Chondrocyte (in vitro differentiated cells): ENCODE results near the gene EIF2AK2. TPM values are rescaled to one million over a fixed set of nuclear protein-coding genes. Genes with fewer than 3 reads are reported as not detected.

Experiments used
- DNase-seq: peaks from one replicate; pipeline ENCODE4 v3.0.0; 2021; ENCODE audit warnings: mixed read lengths, low spot score
- H3K27ac Mint-ChIP-seq: one replicate; pipeline ENCODE4 v1.8.0; 2021; ENCODE audit warnings: mild to moderate bottlenecking, moderate library complexity, mixed read lengths; ENCODE audit not compliant: unreplicated experiment
- H3K27me3 Mint-ChIP-seq: 2 replicates; pipeline ENCODE4 v1.8.0; 2021; ENCODE audit warnings: low read depth, mixed read lengths
- H3K36me3 Mint-ChIP-seq: 2 replicates; pipeline ENCODE4 v1.8.0; 2021; ENCODE audit warnings: low read depth, mixed read lengths
- H3K4me1 Mint-ChIP-seq: 2 replicates; pipeline ENCODE4 v1.8.0; 2021; ENCODE audit warnings: low read depth, mild to moderate bottlenecking, mixed read lengths
- H3K4me3 Mint-ChIP-seq: one replicate; pipeline ENCODE4 v1.8.0; 2021; ENCODE audit warnings: mild to moderate bottlenecking, moderate library complexity, mixed read lengths; ENCODE audit not compliant: unreplicated experiment
- H3K9me3 Mint-ChIP-seq: 2 replicates; pipeline ENCODE4 v1.8.0; 2021; ENCODE audit warnings: low read depth, mixed read lengths
- total RNA-seq: library from RNA; stranded (reverse); gene quantifications from 3 replicates; pipeline ENCODE4 v1.2.1, GENCODE V29; 2021
- TF ChIP-seq, protein P1 (sequence below): fragments of 200-600 bp; sonication (generic); IDR thresholded peaks from 2 replicates; pipeline ENCODE4 v1.5.0; 2021; ENCODE audit warnings: antibody characterized with exemption, mild to moderate bottlenecking, moderate library complexity

The EIF2AK2 gene
- total RNA-seq, 1 donor from 2014 or later = 46.4 TPM

DNA sequence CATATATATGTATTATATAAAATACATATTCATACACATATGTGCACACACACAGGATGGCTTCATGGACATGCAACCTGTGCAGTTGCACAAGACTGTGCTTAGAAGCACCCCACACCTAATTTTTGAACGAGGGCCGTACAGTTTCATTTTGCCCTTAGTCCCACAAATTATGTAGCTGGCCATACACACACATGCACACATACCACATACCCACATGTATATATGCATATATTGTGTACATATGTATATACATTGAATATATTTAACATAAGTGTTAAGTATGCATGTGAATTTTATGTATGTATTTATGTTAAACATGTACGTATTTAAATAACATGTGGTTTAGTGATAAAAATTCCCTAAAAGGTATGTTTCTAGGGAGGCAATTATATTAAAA is 54.2 kb downstream of the EIF2AK2 start:
- no peak for DNase-seq
- peaks cover 14% of the 10 kb centered on the region for H3K4me1 Mint-ChIP-seq
- no peak overlapping the region for H3K27ac Mint-ChIP-seq
- H3K4me3 Mint-ChIP-seq = no peak overlapping the region
- H3K9me3 Mint-ChIP-seq = no peaks in the 10 kb centered on the region
- H3K36me3 Mint-ChIP-seq = peaks cover 29% of the 10 kb centered on the region
- H3K27me3 Mint-ChIP-seq = no peaks in the 10 kb centered on the region
- TF ChIP-seq, protein P1, sequence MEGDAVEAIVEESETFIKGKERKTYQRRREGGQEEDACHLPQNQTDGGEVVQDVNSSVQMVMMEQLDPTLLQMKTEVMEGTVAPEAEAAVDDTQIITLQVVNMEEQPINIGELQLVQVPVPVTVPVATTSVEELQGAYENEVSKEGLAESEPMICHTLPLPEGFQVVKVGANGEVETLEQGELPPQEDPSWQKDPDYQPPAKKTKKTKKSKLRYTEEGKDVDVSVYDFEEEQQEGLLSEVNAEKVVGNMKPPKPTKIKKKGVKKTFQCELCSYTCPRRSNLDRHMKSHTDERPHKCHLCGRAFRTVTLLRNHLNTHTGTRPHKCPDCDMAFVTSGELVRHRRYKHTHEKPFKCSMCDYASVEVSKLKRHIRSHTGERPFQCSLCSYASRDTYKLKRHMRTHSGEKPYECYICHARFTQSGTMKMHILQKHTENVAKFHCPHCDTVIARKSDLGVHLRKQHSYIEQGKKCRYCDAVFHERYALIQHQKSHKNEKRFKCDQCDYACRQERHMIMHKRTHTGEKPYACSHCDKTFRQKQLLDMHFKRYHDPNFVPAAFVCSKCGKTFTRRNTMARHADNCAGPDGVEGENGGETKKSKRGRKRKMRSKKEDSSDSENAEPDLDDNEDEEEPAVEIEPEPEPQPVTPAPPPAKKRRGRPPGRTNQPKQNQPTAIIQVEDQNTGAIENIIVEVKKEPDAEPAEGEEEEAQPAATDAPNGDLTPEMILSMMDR = no peak

DNA sequence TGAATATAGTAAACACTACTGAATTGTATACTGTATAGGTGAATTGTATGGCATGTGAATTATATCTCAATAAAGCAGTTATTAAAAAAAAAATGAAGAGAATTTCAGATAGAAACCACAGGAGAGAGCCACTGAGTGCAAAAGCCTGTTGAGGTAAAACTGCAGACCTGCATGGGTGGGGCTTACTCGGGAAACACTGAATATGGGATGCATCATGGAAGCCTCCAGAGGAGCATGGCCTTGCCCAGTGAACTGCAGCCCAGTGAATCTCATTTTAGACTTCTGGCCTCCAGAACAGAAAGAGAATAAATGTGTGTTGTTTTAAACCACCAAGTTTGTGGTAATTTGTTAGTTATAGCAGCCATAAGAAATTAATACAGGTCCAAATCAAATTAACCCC is 56.7 kb downstream of the EIF2AK2 start:
- H3K27me3 Mint-ChIP-seq = no peaks in the 10 kb centered on the region
- DNase-seq = no peak
- H3K4me1 Mint-ChIP-seq = peaks cover 14% of the 10 kb centered on the region
- TF ChIP-seq, protein P1 = no peak
- no peak overlapping the region for H3K4me3 Mint-ChIP-seq
- no peaks in the 10 kb centered on the region for H3K9me3 Mint-ChIP-seq
- H3K27ac Mint-ChIP-seq = no peak overlapping the region
- peaks cover 19% of the 10 kb centered on the region for H3K36me3 Mint-ChIP-seq

DNA sequence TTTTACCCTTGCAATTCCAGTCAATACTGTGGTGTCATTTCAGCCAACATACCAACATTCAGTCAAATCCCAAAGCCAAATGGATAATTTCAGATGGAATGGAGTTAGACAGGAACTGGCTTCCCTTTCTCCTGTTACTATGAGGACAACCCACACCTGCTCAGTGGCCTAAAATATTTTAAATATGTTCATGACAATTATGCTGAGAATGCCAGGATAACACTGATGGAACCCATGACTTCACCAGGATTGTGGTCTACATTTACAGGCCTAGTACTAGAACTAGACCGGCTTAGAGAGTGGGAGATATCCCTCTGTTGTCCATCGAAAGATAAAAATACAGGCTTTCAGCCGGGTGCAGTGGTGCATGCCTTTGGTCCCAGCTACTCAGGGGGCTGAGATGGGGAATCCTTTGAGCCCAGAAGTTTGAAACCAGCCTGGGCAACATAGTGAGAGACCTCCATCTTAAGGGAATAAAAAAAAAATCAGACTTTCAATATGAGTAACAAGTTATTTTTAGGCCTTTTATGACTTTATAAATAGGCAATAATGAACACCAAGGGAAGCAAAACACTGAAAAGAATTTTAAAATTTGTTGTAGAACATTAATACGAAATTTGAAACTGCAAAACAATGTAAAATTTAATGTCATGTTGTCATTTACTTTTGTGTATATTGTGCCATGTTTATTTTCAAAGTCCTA is 58.2 kb downstream of the EIF2AK2 start:
- no peaks in the 10 kb centered on the region for H3K27me3 Mint-ChIP-seq
- H3K4me1 Mint-ChIP-seq = peaks cover 4% of the 10 kb centered on the region
- peaks cover 23% of the 10 kb centered on the region for H3K36me3 Mint-ChIP-seq
- peak overlapping the region; percentile 49 for H3K27ac Mint-ChIP-seq
- H3K4me3 Mint-ChIP-seq = no peak overlapping the region
- H3K9me3 Mint-ChIP-seq = no peaks in the 10 kb centered on the region
- TF ChIP-seq, protein P1 = no peak
- no peak for DNase-seq

DNA sequence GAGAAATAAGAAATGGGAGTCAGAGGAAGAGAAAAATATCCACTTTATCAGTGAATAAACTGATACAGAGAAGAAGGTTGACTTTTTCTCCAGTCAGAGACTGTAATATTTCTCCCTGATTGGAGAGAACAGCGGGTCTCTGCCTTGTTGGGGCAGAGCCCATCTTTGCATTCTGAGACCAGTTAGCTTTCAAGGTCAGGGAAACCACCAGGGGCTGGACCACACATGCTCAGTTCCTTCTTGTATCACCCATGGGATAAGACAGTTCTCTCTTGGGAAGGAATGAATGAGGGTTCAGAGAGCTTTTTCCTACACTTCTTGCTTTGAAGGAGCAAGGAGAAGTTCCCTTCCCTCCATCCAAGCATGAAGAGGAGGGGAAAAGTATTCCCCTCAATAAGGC is 60.2 kb downstream of the EIF2AK2 start:
- H3K36me3 Mint-ChIP-seq = peaks cover 22% of the 10 kb centered on the region
- TF ChIP-seq, protein P1 = no peak
- DNase-seq = no peak
- H3K27me3 Mint-ChIP-seq = no peaks in the 10 kb centered on the region
- H3K9me3 Mint-ChIP-seq = no peaks in the 10 kb centered on the region
- no peak overlapping the region for H3K4me3 Mint-ChIP-seq
- no peaks in the 10 kb centered on the region for H3K4me1 Mint-ChIP-seq
- no peak overlapping the region for H3K27ac Mint-ChIP-seq

DNA sequence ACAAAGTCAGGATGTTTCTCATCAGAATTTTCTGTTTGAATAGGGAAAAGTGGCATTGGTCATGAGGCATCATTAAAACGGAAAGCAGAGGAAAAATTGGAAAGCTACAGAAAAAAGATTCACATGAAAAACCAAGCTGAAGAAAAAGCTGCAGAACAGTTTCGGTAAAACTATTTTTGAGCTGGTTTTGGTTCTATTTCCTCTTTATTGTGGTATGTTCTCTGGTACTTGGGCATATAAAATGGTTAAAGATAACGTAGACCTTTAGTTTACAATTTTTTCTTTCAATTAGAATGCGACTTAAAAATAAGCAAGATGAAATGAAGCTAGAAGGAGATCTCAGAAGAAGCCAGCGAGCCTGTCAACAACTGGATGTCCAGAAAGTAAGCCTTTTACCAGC is 64.9 kb downstream of the EIF2AK2 start:
- no peak for DNase-seq
- TF ChIP-seq, protein P1 = no peak
- no peak overlapping the region for H3K4me3 Mint-ChIP-seq
- no peaks in the 10 kb centered on the region for H3K4me1 Mint-ChIP-seq
- H3K27me3 Mint-ChIP-seq = no peaks in the 10 kb centered on the region
- H3K36me3 Mint-ChIP-seq = peaks cover 14% of the 10 kb centered on the region
- H3K27ac Mint-ChIP-seq = no peak overlapping the region
- no peaks in the 10 kb centered on the region for H3K9me3 Mint-ChIP-seq
